MCF 10A (cell line): ENCODE measurements around the gene CACNB2. TPM values are rescaled to one million over a fixed set of nuclear protein-coding genes. Genes with fewer than 3 reads are reported as not detected.

Experiments used
- BruUV-seq: library from RNA; stranded (reverse); fragments of 400-500 nt; replicated peaks from 2 replicates; lab custom pipeline; 2021; lab: Mats Ljungman, UMichigan
- CTCF ChIA-PET: fragments of 300-600 bp; sonication (Branson Sonifier 250); formaldehyde crosslinking; extraction: SDS; loops from one replicate; lab custom pipeline; 2021; ENCODE audit warnings: antibody characterized with exemption, inconsistent platforms; lab: Yijun Ruan, JAX
- POLR2A ChIA-PET: fragments of 300-600, 350-650 bp; sonication (Branson Sonifier 250); formaldehyde crosslinking; extraction: SDS; loops from one replicate; lab custom pipeline; 2020; ENCODE audit warnings: antibody characterized with exemption, inconsistent platforms; lab: Yijun Ruan, JAX
- DNase-seq: peaks from one replicate; pipeline ENCODE4 v3.0.0-alpha.2; 2018; ENCODE audit not compliant: unreplicated experiment
- H3K27ac Mint-ChIP-seq: one replicate; pipeline ENCODE4 v1.8.0; 2022; ENCODE audit warnings: mild to moderate bottlenecking, low read depth, mixed read lengths; ENCODE audit not compliant: unreplicated experiment
- H3K27me3 Mint-ChIP-seq: one replicate; pipeline ENCODE4 v1.8.0; 2022; ENCODE audit warnings: mixed read lengths; ENCODE audit not compliant: insufficient read depth, unreplicated experiment
- H3K36me3 Mint-ChIP-seq: one replicate; pipeline ENCODE4 v1.8.0; 2022; ENCODE audit warnings: mild to moderate bottlenecking, moderate library complexity, mixed read lengths; ENCODE audit not compliant: insufficient read depth, unreplicated experiment
- H3K4me1 Mint-ChIP-seq: one replicate; pipeline ENCODE4 v1.8.0; 2022; ENCODE audit warnings: mixed read lengths; ENCODE audit not compliant: insufficient read depth, unreplicated experiment
- H3K4me3 Mint-ChIP-seq: one replicate; pipeline ENCODE4 v1.8.0; 2022; ENCODE audit warnings: mild to moderate bottlenecking, moderate library complexity, mixed read lengths; ENCODE audit not compliant: unreplicated experiment
- H3K9me3 Mint-ChIP-seq: one replicate; pipeline ENCODE4 v1.8.0; 2022; ENCODE audit warnings: mixed read lengths; ENCODE audit not compliant: unreplicated experiment
- intact Hi-C: fragments of 100-400 bp; cut with micrococcal nuclease; formaldehyde crosslinking; loops from 2 replicates; pipeline ENCODE4 v1.14.1; 2022
- total RNA-seq: library from RNA; stranded (reverse); gene quantifications from 2 replicates; pipeline ENCODE4 v1.2.3, GENCODE V29; 2022
- TF ChIP-seq, protein P1 (sequence below): fragments of 200-600 bp; IDR thresholded peaks from one replicate; pipeline ENCODE4 v1.8.0; 2022; ENCODE audit warnings: antibody characterized with exemption, mild to moderate bottlenecking; ENCODE audit not compliant: unreplicated experiment

The CACNB2 gene
- total RNA-seq, 1 experiment from 2014 or later = 3.3 TPM

- CTCF ChIA-PET = interaction anchor here (0.6 to 3.4 kb wide), 38 partner anchors 8 to 711 kb away, joined by 3 to 19 read pairs (median 3); no protein-coding TSS in a partner anchor
- BruUV-seq = no TSS peak
- Mint-ChIP-seq H3K27ac (no peak overlapping the region), H3K4me1 (peaks cover 6% of the 10 kb centered on the region), H3K27me3 (no peaks in the 10 kb centered on the region), H3K4me3 (no peak overlapping the region), H3K9me3 (no peaks in the 10 kb centered on the region), H3K36me3 (no peaks in the 10 kb centered on the region)
- TF ChIP-seq, protein P1, sequence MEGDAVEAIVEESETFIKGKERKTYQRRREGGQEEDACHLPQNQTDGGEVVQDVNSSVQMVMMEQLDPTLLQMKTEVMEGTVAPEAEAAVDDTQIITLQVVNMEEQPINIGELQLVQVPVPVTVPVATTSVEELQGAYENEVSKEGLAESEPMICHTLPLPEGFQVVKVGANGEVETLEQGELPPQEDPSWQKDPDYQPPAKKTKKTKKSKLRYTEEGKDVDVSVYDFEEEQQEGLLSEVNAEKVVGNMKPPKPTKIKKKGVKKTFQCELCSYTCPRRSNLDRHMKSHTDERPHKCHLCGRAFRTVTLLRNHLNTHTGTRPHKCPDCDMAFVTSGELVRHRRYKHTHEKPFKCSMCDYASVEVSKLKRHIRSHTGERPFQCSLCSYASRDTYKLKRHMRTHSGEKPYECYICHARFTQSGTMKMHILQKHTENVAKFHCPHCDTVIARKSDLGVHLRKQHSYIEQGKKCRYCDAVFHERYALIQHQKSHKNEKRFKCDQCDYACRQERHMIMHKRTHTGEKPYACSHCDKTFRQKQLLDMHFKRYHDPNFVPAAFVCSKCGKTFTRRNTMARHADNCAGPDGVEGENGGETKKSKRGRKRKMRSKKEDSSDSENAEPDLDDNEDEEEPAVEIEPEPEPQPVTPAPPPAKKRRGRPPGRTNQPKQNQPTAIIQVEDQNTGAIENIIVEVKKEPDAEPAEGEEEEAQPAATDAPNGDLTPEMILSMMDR = peak; percentile 55
- intact Hi-C loops = loop anchor here (1.0 to 5.0 kb wide), 4 partner anchors 96 to 705 kb away; no protein-coding TSS in a partner anchor
- DNase-seq = peak; percentile 43
- POLR2A ChIA-PET = interaction anchor here (0.7 kb wide), 1 partner anchor 1567 kb away, joined by 3 read pairs; no protein-coding TSS in a partner anchor
These were observed 172.3 kb downstream of the CACNB2 start for GRCh38 chr10:18312374-18313139.

- ChIA-PET CTCF (interaction anchor here (0.6 to 3.4 kb wide), 9 partner anchors 9 to 1326 kb away, joined by 3 to 19 read pairs (median 3); no protein-coding TSS in a partner anchor), POLR2A (no interaction called here)
- DNase-seq = no peak
- Mint-ChIP-seq H3K4me3 (no peak overlapping the region), H3K4me1 (peaks cover 6% of the 10 kb centered on the region), H3K27me3 (no peaks in the 10 kb centered on the region), H3K9me3 (no peaks in the 10 kb centered on the region), H3K36me3 (no peaks in the 10 kb centered on the region), H3K27ac (no peak overlapping the region)
- no TSS peak for BruUV-seq
- intact Hi-C loops = loop anchor here (5.0 kb wide), 3 partner anchors 466 to 706 kb away; no protein-coding TSS in a partner anchor
- TF ChIP-seq, protein P1 = no peak
These were observed 172.9 kb downstream of the CACNB2 start for GRCh38 chr10:18313140-18313530.

GRCh38 chr10:18313626-18314025 lies 173.4 kb downstream of the CACNB2 start:
- DNase-seq = no peak
- Mint-ChIP-seq H3K36me3 (peaks cover under 1% of the 10 kb centered on the region), H3K4me1 (peaks cover 6% of the 10 kb centered on the region), H3K27ac (no peak overlapping the region), H3K27me3 (no peaks in the 10 kb centered on the region), H3K4me3 (no peak overlapping the region), H3K9me3 (no peaks in the 10 kb centered on the region)
- intact Hi-C loops = loop anchor here (5.0 kb wide), 3 partner anchors 466 to 706 kb away; no protein-coding TSS in a partner anchor
- CTCF ChIA-PET = interaction anchor here (0.6 to 3.4 kb wide), 6 partner anchors 9 to 1325 kb away, joined by 3 to 19 read pairs (median 3); no protein-coding TSS in a partner anchor
- TF ChIP-seq, protein P1 = no peak
- no TSS peak for BruUV-seq
- POLR2A ChIA-PET = no interaction called here

DNA sequence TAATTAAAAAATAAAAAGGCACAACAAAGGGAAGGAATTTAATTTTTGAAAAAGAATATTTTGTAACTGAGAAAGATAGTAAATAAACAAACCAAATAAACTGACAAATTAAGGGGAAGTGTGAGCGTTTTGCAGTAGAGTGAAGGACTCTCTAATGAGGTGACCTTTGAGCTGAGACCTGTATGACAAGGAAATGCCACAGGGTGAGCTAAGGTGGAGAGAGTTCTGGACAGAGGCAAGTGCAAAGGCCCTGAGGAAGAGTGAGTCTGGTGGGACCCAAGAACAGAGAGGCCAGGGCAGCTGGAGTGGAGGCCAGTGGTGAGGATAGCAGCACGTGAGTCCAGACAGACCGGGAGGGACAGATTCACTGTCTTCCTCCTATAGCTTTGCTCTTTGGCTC lies 179.4 kb downstream of the CACNB2 start:
- POLR2A ChIA-PET = interaction anchor here (0.6 to 0.7 kb wide), 2 partner anchors 40 to 68 kb away, joined by 3 to 5 read pairs; no protein-coding TSS in a partner anchor
- no peaks in the 10 kb centered on the region for H3K9me3 Mint-ChIP-seq
- no TSS peak for BruUV-seq
- CTCF ChIA-PET = interaction anchor here (0.7 kb wide), 1 partner anchor 600 kb away, joined by 3 read pairs; no protein-coding TSS in a partner anchor
- intact Hi-C loops = no loop called here
- H3K4me3 Mint-ChIP-seq = no peak overlapping the region
- no peak for DNase-seq
- no peaks in the 10 kb centered on the region for H3K27me3 Mint-ChIP-seq
- TF ChIP-seq, protein P1 = no peak
- peaks cover 5% of the 10 kb centered on the region for H3K36me3 Mint-ChIP-seq
- no peaks in the 10 kb centered on the region for H3K4me1 Mint-ChIP-seq
- no peak overlapping the region for H3K27ac Mint-ChIP-seq
